ENCODE measurements around the gene MGMT. TPM values are rescaled to one million over a fixed set of nuclear protein-coding genes. Genes with fewer than 3 reads are reported as not detected.

Gene MGMT
- total and polyA plus RNA-seq, 2 donors (not counting 3 experiments of a cell fraction or from before 2014, with no cell fraction given), result 15.0 to 15.2 TPM

DNA sequence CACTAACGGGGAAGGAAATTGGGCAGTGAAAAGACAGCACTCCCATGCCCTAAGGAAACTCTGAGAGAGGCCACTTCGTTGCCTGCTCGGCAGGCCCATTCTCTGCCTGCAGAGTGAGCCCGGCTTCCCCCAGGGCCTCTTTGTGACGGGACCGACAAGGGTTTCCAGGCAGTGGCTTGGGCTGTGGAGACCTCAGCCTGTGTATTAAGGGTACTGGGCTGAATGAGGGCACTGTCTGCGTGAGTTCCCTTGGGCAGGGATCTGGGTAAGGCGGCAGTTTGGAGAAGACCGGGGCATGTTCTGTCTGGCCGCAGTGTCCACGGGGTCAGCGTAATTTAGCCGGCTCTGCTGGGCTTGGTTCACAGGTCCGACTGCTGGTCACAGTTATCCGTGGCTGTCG is 237.2 kb downstream of the MGMT start:
- no TSS peak for BruUV-seq (replicated peaks)
- H3K9me3 ChIP-seq (replicated peaks; ENCODE audit: control insufficient read depth, insufficient read depth, low read length), result no peaks in the 10 kb centered on the region
- intact Hi-C loops (cut with micrococcal nuclease), result no loop called here
- no peaks in the 10 kb centered on the region for H3K27me3 ChIP-seq (ENCODE audit: control insufficient read depth in 2 of 2, insufficient read depth in 2 of 2, low read length in 2 of 2)
- H3K36me3 ChIP-seq (ENCODE audit: control insufficient read depth in 2 of 2, extremely low read depth in 1 of 2, insufficient read depth in 2 of 2, low read length in 2 of 2), result no peaks in the 10 kb centered on the region
- H2AFZ ChIP-seq (ENCODE audit: low read depth, low read length), result no peak overlapping the region
- TF ChIP-seq EZH2 (IDR thresholded peaks at IDR 0.05; ENCODE audit: borderline replicate concordance, low read depth, low read length, severe bottlenecking) (no peak), POLR2AphosphoS5 (IDR thresholded peaks at IDR 0.05; ENCODE audit: insufficient read depth, low read depth, low read length) (no peak), POLR2A (IDR thresholded peaks at IDR 0.05; ENCODE audit: low read depth, low read length) (no peak), MYC (IDR thresholded peaks at IDR 0.05; ENCODE audit: low read depth, low read length) (no peak), JUN (IDR thresholded peaks at IDR 0.05; ENCODE audit: borderline replicate concordance, insufficient read depth, insufficient read length, low read depth) (no peak), GATA2 (IDR thresholded peaks at IDR 0.05; ENCODE audit: insufficient read depth, insufficient read length, low read depth, low read length) (no peak), FOS (IDR thresholded peaks at IDR 0.05; ENCODE audit: borderline replicate concordance, insufficient read depth, low read length) (no peak), CTCF (IDR thresholded peaks at IDR 0.05; ENCODE audit: extremely low read depth in 1 of 2, insufficient read depth in 1 of 2, low read depth in 1 of 2, low read length in 2 of 2) (no peak)
- TF ChIP-seq, protein P1, sequence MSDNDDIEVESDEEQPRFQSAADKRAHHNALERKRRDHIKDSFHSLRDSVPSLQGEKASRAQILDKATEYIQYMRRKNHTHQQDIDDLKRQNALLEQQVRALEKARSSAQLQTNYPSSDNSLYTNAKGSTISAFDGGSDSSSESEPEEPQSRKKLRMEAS (IDR thresholded peaks at IDR 0.05; ENCODE audit: insufficient read depth, insufficient read length), result no peak
- ChIA-PET CTCF (no interaction called here), POLR2A (no interaction called here)
- H3K9ac ChIP-seq (replicated peaks; ENCODE audit: extremely low read depth, insufficient read depth, low read length), result no peak overlapping the region
- FAIRE-seq (no peak), DNase-seq (ENCODE audit: low read depth, low spot score) (no peak)
- H3K4me2 ChIP-seq (ENCODE audit: insufficient read depth, low read length), result no peak overlapping the region
- H4K20me1 ChIP-seq (replicated peaks; ENCODE audit: control insufficient read depth, extremely low read depth, insufficient read depth, low read length), result no peaks in the 10 kb centered on the region
- H3K79me2 ChIP-seq (ENCODE audit: control insufficient read depth, insufficient read depth, low read length), result no peaks in the 10 kb centered on the region
- no peak overlapping the region for H3K4me3 ChIP-seq (replicated peaks in 1 of 3; ENCODE audit: insufficient read depth in 1 of 3, low read depth in 1 of 3, low read length in 3 of 3)
- dilution Hi-C loops (cut with MboI; ENCODE audit: extremely low pct_ligation_motif_present, low sequenced_read_pairs), result no loop called here
- no peaks in the 10 kb centered on the region for H3K4me1 ChIP-seq (ENCODE audit: control insufficient read depth, extremely low read depth, insufficient read depth, low read length)
- H3K27ac ChIP-seq (ENCODE audit: insufficient read depth, low read depth, low read length), result no peak overlapping the region
- H3K9me1 ChIP-seq (replicated peaks; ENCODE audit: control insufficient read depth, extremely low read depth, insufficient read depth, low read length), result no peaks in the 10 kb centered on the region
